ENCODE results near the gene TEP1.
"Not testable (repeated sequence)": the region's sequence is repeated elsewhere in the genome, so short reads cannot be mapped to it uniquely, and the experiment has no call there.

The TEP1 gene

DNA sequence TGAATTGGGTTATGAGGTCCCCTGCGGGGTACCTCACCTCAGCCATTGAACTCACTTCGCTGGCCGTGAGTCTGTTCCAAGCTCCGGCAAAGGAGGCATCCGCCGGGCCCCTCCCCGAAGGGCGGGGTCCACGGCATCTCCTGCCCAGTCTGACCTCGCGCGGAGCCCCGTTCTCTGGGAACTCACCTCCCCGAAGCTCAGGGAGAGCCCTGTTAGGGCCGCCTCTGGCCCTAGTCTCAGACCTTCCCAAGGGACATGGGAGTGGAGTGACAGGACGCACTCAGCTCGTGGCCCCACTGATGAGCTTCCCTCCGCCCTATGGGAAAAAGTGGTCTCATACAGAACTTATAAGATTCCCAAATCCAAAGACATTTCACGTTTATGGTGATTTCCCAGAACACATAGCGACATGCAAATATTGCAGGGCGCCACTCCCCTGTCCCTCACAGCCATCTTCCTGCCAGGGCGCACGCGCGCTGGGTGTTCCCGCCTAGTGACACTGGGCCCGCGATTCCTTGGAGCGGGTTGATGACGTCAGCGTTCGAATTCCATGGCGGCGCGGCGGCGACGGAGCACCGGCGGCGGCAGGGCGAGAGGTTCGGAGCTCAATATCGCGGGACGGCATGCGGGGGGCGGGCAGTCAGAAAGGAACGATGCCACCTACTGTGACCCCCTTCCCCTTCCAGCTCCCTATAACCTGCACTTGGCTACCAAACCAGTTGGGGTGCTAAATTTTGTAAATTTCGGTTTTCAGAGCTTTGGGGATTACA lies 70.0 kb downstream of the TEP1 start, which contains the start of gene PARP2:
Gene PARP2 (plus strand): TSS at position 544 of the 770 bp plus-strand sequence. CDS start 7 bp downstream, at position 551.
- DNase-seq (ENCODE audit: low read depth in 2 of 2) = peak; percentile 77 to 91

DNA sequence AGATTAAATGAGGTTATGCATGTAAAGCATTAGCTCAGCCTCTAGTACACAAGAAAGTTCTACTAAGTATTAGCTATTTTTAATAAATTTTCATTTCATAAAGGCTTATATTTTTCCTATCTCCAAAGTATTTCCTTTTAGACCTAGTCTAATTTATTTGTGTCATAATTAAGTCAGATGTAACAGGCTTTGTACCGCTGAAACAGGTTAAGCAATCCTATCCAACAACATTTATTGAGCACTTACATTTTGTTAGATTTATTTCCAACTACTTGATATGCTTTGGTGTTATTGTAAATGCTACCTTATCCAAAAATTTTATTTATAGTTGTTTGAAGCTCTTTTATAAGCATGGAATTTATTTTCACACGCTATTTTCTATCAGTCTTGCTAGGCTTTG lies 71.7 kb downstream of the TEP1 start:
- DNase-seq (ENCODE audit: low read depth in 2 of 2) = no peak

DNA sequence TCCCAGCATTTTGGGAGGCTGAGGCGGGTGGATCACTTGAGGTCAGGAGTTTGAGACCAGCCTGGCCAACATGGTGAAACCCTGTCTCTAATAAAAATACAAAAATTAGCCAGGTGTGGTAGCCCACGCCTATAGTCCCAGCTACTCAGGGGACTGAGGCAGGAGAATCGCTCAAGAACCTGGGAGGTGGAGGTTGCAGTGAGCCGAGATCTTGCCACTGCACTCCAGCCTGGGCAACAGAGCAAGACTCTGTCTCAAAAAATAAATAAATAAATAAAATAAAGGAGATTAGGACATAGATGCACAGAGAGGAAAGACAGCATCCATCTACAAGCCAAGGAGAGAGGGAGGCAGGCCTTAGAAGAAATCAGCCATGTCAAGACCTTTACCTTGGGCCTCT lies 72.3 kb downstream of the TEP1 start:
- DNase-seq (ENCODE audit: low read depth in 2 of 2) = not testable (repeated sequence)

DNA sequence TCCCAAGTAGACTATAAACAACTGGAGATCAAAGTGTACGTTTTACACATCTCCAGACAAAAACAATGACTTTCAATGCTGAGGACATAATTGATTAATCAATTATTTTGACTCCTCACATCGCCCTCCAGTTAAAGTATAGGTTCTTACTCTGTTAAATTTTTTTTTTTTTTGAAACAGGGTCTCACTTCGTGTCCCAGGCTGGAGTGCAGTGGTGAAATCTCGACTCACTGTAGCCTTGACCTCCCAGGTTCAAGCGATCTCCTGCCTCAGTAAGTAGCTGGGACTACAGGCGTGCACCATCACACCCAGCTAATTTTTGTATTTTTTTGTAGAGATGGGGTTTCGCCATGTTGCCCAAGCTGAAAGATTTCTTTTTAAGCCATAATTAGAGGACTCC lies 79.3 kb downstream of the TEP1 start:
- DNase-seq (ENCODE audit: low read depth in 2 of 2) = no peak

DNA sequence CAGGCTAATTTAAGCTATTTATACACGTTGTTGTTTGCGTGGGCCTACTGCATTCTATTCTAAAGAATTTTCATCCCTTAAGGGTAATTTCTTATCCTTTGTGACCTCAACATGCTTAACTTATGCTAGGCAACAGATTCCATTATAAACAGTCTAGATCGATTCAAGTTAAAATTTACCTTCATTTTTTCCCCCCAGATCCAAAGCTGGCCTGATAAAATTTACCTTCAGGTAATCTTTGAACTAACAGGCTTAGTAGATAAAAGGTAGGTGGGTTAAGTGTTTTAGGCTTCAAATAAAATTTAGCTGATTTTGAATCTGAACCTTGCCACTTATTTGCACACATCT lies 79.8 kb downstream of the TEP1 start:
- DNase-seq (ENCODE audit: low read depth in 2 of 2) = no peak

DNA sequence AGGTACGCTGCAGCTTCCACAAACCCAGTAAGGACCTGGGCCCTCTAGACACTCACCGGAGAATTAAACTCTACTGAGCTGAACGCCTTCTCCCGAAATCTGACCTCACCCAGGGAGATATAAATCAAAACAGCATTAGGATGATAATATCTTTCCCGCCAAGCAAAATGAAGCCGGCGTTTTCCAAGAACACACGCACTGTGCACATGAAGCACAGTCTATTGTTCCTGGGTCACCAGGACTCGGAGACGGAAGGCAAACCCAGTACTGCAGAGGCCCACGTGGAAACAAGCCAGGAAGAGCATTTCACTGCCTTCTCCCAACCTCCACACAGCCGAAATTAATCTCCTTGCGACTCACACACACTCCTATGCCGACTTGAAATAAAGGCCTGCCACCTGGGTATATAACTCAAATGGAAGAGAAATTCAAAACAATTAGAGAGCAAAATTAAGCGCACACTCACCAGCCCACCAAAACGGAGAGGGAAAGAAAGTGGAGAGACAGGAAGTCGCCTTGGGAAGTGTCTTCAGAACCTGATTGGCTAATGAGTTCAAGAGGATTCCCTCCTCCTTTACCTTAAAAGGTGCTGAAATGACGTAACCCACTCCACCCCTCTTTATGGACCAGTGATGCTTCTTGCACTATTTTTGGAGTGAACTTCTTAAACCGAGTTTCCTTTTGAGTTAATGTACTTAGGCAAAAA lies 80.4 kb downstream of the TEP1 start, which contains the start of gene CCNB1IP1:
Gene CCNB1IP1 (minus strand): TSS at position 492 of the 706 bp plus-strand sequence. CDS start 16,756 bp downstream, outside the sequence.
- peak in 1 of 2 donors; percentile 30 for DNase-seq (ENCODE audit: low read depth in 2 of 2)

DNA sequence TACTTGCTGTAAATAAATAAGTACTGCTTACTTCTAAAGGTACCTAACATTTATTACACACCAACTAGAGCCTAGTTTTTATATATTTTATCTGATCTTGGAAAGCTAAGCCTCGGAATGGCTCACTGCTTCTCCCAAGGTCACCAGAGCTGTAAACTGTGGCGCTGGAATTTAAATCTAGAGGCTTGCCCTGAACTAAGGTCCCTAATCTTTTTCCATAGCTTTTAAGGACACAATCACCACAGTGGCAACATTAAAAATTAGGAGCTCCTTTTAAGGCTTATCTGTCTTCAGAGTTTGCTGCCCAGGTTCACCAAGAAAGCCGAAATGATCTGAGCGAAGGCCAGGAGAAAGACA lies 80.9 kb downstream of the TEP1 start:
- no peak for DNase-seq (ENCODE audit: low read depth in 2 of 2)

DNA sequence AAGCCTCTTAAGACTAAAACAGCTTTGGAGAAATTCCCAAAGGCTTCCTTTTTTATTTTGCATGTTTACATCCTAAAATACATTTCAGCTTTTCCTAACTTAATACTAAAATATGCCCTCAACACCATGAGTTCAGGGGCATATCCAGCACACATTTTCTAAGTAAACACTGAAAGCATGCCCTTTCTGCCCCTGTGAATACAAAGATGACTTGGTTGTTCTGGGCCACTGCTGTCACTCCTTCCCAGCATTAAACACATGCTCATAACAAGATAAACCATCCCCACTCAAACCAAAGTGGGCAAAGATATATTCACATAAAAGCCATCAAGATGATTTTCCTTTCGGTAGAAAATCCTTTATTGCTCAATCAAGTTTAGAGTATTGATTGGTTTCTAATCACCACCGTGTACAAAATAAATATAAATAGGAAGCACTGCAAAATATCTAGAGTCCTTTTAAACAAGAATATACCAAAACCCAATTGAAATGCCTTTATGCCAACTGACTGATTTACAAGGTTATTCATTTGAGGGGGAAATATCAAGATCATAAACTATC lies 82.2 kb downstream of the TEP1 start:
- no peak for DNase-seq (ENCODE audit: low read depth in 2 of 2)

DNA sequence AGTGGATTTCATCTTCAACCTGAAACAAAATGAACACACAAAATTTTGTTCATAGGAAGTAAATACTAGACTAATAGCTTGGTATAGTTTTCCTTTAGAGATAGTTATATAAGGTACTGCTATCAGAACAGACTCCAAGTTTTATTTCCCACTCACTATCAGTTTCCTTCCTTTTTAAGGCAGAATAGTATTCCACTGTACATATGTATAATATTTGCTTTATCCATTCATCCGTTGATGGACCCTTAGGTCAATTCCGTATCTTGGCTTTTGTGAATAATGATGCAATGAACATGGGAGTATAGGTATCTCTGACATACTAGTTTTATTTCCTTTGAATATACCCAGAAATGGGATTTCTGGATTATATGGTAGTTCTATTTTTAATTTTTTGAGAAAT lies 83.9 kb downstream of the TEP1 start:
- DNase-seq (ENCODE audit: low read depth in 2 of 2) = no peak

DNA sequence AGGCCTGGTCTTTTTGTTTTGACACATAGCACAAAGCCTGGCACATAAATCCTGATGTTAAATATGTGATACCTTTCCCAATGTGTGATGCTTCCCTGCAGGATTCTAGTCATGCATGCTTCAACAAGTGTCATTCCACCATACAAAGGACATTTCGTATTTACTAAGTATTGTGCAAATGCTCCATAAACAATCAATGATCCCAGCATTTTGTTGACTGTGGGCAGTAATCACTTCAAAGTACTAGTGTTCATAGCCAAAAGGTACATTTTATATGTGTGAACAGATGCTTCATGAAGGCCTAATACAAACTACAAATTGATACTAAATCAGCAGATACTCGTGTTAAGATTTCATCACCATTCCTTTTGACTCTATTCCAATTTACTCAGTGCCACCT lies 84.6 kb downstream of the TEP1 start:
- DNase-seq (ENCODE audit: low read depth in 2 of 2) = no peak

DNA sequence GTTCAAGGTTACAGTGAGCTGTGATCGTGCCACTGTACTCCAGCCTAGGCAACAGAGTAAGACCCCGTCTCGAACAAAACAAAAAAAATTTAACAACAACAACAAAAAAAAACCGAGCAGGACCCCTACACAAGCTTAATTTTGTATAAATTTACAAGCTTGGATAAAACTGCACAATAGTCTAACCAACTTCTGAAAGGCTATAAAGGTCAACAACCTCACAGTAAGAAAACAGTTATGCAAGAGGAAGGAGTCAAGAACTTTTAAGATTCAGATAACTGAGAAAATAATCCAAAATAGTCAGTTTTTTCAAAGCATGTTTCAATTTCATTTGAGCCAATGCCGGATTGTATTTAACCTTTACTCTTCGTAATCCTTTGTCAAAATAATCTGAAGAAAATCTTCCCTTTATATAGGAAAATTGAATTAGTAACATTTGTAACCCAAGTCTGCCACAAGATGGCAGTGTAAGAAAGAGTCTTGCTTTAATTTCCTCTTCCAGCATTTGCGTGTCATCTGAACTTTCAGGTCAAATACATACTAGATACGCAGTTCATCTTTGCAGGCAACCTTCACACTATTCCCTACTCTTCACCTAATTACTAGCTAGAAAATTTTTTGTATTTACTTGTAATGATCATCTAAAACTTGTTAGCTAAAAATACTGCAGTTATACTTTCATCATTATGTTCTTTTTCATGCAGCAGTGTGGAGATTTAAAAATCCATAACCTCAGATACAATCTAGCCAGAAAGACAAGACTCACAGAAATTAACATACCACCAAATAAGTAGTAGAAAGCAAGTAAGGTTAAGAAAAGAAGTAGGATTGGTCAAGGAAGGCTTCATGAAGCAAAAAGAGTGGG lies 86.1 kb downstream of the TEP1 start:
- peak in 1 of 2 donors; percentile 46 for DNase-seq (ENCODE audit: low read depth in 2 of 2)

DNA sequence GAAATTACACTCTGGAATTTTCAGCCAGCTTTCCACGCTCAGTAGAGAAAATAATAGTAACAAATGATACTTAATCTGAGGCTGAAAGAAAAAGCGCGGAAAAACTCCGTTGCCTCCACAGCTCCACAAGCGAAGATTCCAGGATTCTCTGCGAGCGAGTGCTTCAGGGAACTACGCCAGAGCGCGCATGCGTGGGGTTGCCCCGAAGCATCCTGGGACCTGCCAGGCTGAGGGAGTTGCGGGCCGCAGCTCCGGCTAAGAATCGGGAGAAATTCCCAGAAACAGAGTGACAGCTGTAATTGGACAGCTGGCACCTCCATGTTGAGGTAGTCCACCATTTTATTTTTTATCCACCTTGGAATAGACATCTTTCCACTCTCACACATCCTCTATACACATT lies 95.6 kb downstream of the TEP1 start:
- DNase-seq (ENCODE audit: low read depth in 2 of 2) = no peak
